ENCODE data around the gene NTN3. TPM values are rescaled to one million over a fixed set of nuclear protein-coding genes. Genes with fewer than 3 reads are reported as not detected.
"Not testable (repeated sequence)": the region's sequence is repeated elsewhere in the genome, so short reads cannot be mapped to it uniquely, and the experiment has no call there.

NTN3 gene
- total and polyA plus RNA-seq, 7 experiments from 2014 or later: not detected

GRCh38 chr16:2479996-2480395 lies 8.9 kb downstream of the NTN3 start:
- H3K9me3 ChIP-seq (ENCODE audit: control insufficient read depth in 2 of 3, low read length in 3 of 3); ATAC-seq; H3K36me3 ChIP-seq (ENCODE audit: control insufficient read depth in 2 of 3, insufficient read depth in 3 of 3, low read length in 3 of 3); H3K27ac ChIP-seq (ENCODE audit: low read depth, low read length); DNase-seq; POLR2A ChIA-PET; H3K36me3 Mint-ChIP-seq; CTCF ChIA-PET; H3K9me3 Mint-ChIP-seq; H3K4me3 Mint-ChIP-seq; H3K4me3 ChIP-seq (ENCODE audit: low read length); intact Hi-C loops (cut with micrococcal nuclease); H3K27ac Mint-ChIP-seq; H3K27me3 ChIP-seq (ENCODE audit: control insufficient read depth in 2 of 2, insufficient read depth in 2 of 2, low read length in 2 of 2): not testable (repeated sequence)
- H3K4me1 ChIP-seq (ENCODE audit: control insufficient read depth in 2 of 2, insufficient read depth in 2 of 2, low read length in 2 of 2): peaks cover 6 to 12% of the 10 kb centered on the region in 2 donors
- H3K27me3 Mint-ChIP-seq: peaks cover 0 to 11% (median 0%) of the 10 kb centered on the region in 5 donors
- H3K4me1 Mint-ChIP-seq: peaks cover 9 to 45% (median 16%) of the 10 kb centered on the region in 7 donors

- no peak overlapping the region for H3K27ac ChIP-seq (ENCODE audit: low read depth, low read length)
- H3K4me1 ChIP-seq (ENCODE audit: control insufficient read depth in 2 of 2, insufficient read depth in 2 of 2, low read length in 2 of 2): peaks cover 3 to 8% of the 10 kb centered on the region in 2 donors
- no peaks in the 10 kb centered on the region for H3K9me3 ChIP-seq (ENCODE audit: control insufficient read depth in 2 of 3, low read length in 3 of 3)
- no peak overlapping the region for H3K27ac Mint-ChIP-seq
- no peak overlapping the region for H3K4me3 Mint-ChIP-seq
- ATAC-seq: no peak
- no peak for DNase-seq
- ChIA-PET CTCF (no interaction called here), POLR2A (no interaction called here)
- H3K4me1 Mint-ChIP-seq: peaks cover 6 to 42% (median 15%) of the 10 kb centered on the region in 7 donors
- no peaks in the 10 kb centered on the region for H3K36me3 Mint-ChIP-seq
- H3K27me3 Mint-ChIP-seq: peaks cover 0 to 9% (median 0%) of the 10 kb centered on the region in 5 donors
- no peaks in the 10 kb centered on the region for H3K27me3 ChIP-seq (ENCODE audit: control insufficient read depth in 2 of 2, insufficient read depth in 2 of 2, low read length in 2 of 2)
- H3K4me3 ChIP-seq (ENCODE audit: low read length): no peak overlapping the region
- no peaks in the 10 kb centered on the region for H3K9me3 Mint-ChIP-seq
- no peaks in the 10 kb centered on the region for H3K36me3 ChIP-seq (ENCODE audit: control insufficient read depth in 2 of 3, insufficient read depth in 3 of 3, low read length in 3 of 3)
- intact Hi-C loops (cut with micrococcal nuclease): no loop called here
Measured at GRCh38 chr16:2480948-2481347, 9.9 kb downstream of the NTN3 start.

- Histone ChIP-seq H3K4me3 (ENCODE audit: low read length) (no peak overlapping the region), H3K36me3 (ENCODE audit: control insufficient read depth in 2 of 3, insufficient read depth in 3 of 3, low read length in 3 of 3) (no peaks in the 10 kb centered on the region), H3K27me3 (ENCODE audit: control insufficient read depth in 2 of 2, insufficient read depth in 2 of 2, low read length in 2 of 2) (no peaks in the 10 kb centered on the region), H3K4me1 (ENCODE audit: control insufficient read depth in 2 of 2, insufficient read depth in 2 of 2, low read length in 2 of 2) (peaks cover 4 to 5% of the 10 kb centered on the region in 2 donors), H3K9me3 (ENCODE audit: control insufficient read depth in 2 of 3, low read length in 3 of 3) (no peaks in the 10 kb centered on the region), H3K27ac (ENCODE audit: low read depth, low read length) (no peak overlapping the region)
- Mint-ChIP-seq H3K36me3 (no peaks in the 10 kb centered on the region), H3K9me3 (no peaks in the 10 kb centered on the region), H3K27ac (no peak overlapping the region), H3K27me3 (peaks cover 0 to 3% (median 0%) of the 10 kb centered on the region in 5 donors), H3K4me1 (peaks cover under 1 to 39% (median 9%) of the 10 kb centered on the region in 7 donors), H3K4me3 (no peak overlapping the region)
- ChIA-PET CTCF (no interaction called here), POLR2A (no interaction called here)
- no peak for DNase-seq
- intact Hi-C loops (cut with micrococcal nuclease): no loop called here
- ATAC-seq: no peak
Measured at GRCh38 chr16:2481676-2482075, 10.6 kb downstream of the NTN3 start.

- H3K9me3 ChIP-seq (ENCODE audit: control insufficient read depth in 2 of 3, low read length in 3 of 3): no peaks in the 10 kb centered on the region
- H3K27me3 ChIP-seq (ENCODE audit: control insufficient read depth in 2 of 2, insufficient read depth in 2 of 2, low read length in 2 of 2): no peaks in the 10 kb centered on the region
- ATAC-seq (no peak), DNase-seq (no peak)
- H3K9me3 Mint-ChIP-seq: no peaks in the 10 kb centered on the region
- H3K36me3 ChIP-seq (ENCODE audit: control insufficient read depth in 2 of 3, insufficient read depth in 3 of 3, low read length in 3 of 3): no peaks in the 10 kb centered on the region
- peaks cover 0 to 3% (median 0%) of the 10 kb centered on the region in 5 donors for H3K27me3 Mint-ChIP-seq
- H3K4me1 Mint-ChIP-seq: peaks cover 7 to 40% (median 11%) of the 10 kb centered on the region in 7 donors
- intact Hi-C loops (cut with micrococcal nuclease): no loop called here
- no peaks in the 10 kb centered on the region for H3K36me3 Mint-ChIP-seq
- no peak overlapping the region for H3K4me3 Mint-ChIP-seq
- H3K4me1 ChIP-seq (ENCODE audit: control insufficient read depth in 2 of 2, insufficient read depth in 2 of 2, low read length in 2 of 2): peaks cover 7 to 10% of the 10 kb centered on the region in 2 donors
- POLR2A ChIA-PET: no interaction called here
- no peak overlapping the region for H3K27ac ChIP-seq (ENCODE audit: low read depth, low read length)
- H3K4me3 ChIP-seq (ENCODE audit: low read length): no peak overlapping the region
- no peak overlapping the region for H3K27ac Mint-ChIP-seq
- CTCF ChIA-PET: no interaction called here
Measured at GRCh38 chr16:2482249-2482648, 11.2 kb downstream of the NTN3 start.

GRCh38 chr16:2482708-2483534 lies 11.8 kb downstream of the NTN3 start:
- Mint-ChIP-seq H3K4me1 (peaks cover 11 to 38% (median 14%) of the 10 kb centered on the region in 7 donors), H3K36me3 (no peaks in the 10 kb centered on the region), H3K9me3 (no peaks in the 10 kb centered on the region), H3K27ac (peak overlapping the region in 2 of 9 donors; percentile 29 to 80), H3K4me3 (no peak overlapping the region), H3K27me3 (no peaks in the 10 kb centered on the region)
- Histone ChIP-seq H3K27ac (ENCODE audit: low read depth, low read length) (no peak overlapping the region), H3K36me3 (ENCODE audit: control insufficient read depth in 2 of 3, insufficient read depth in 3 of 3, low read length in 3 of 3) (no peaks in the 10 kb centered on the region), H3K4me1 (ENCODE audit: control insufficient read depth in 2 of 2, insufficient read depth in 2 of 2, low read length in 2 of 2) (peaks cover 10 to 15% of the 10 kb centered on the region in 2 donors), H3K27me3 (ENCODE audit: control insufficient read depth in 2 of 2, insufficient read depth in 2 of 2, low read length in 2 of 2) (no peaks in the 10 kb centered on the region), H3K9me3 (ENCODE audit: control insufficient read depth in 2 of 3, low read length in 3 of 3) (no peaks in the 10 kb centered on the region), H3K4me3 (ENCODE audit: low read length) (no peak overlapping the region)
- DNase-seq: peak in 1 of 9 donors; percentile 2
- ChIA-PET POLR2A (no interaction called here), CTCF (interaction anchor here (0.7 kb wide), 1 partner anchor 139 kb away, joined by 4 read pairs; no protein-coding TSS in a partner anchor)
- intact Hi-C loops (cut with micrococcal nuclease): no loop called here
- no peak for ATAC-seq

- Mint-ChIP-seq H3K4me1 (peaks cover 11 to 32% (median 13%) of the 10 kb centered on the region in 7 donors), H3K4me3 (no peak overlapping the region), H3K27me3 (no peaks in the 10 kb centered on the region), H3K27ac (peak overlapping the region in 2 of 9 donors; percentile 62 to 70), H3K9me3 (no peaks in the 10 kb centered on the region), H3K36me3 (no peaks in the 10 kb centered on the region)
- ChIA-PET POLR2A (no interaction called here), CTCF (no interaction called here)
- Histone ChIP-seq H3K4me3 (ENCODE audit: low read length) (no peak overlapping the region), H3K4me1 (ENCODE audit: control insufficient read depth in 2 of 2, insufficient read depth in 2 of 2, low read length in 2 of 2) (peaks cover 10 to 15% of the 10 kb centered on the region in 2 donors), H3K27me3 (ENCODE audit: control insufficient read depth in 2 of 2, insufficient read depth in 2 of 2, low read length in 2 of 2) (no peaks in the 10 kb centered on the region), H3K36me3 (ENCODE audit: control insufficient read depth in 2 of 3, insufficient read depth in 3 of 3, low read length in 3 of 3) (no peaks in the 10 kb centered on the region), H3K9me3 (ENCODE audit: control insufficient read depth in 2 of 3, low read length in 3 of 3) (no peaks in the 10 kb centered on the region), H3K27ac (ENCODE audit: low read depth, low read length) (no peak overlapping the region)
- DNase-seq (no peak), ATAC-seq (no peak)
- intact Hi-C loops (cut with micrococcal nuclease): no loop called here
Measured at GRCh38 chr16:2483939-2484897, 13.1 kb downstream of the NTN3 start.

Measured in naive thymus-derived CD4-positive, alpha-beta T cell (primary cell).